Measurements from ENCODE around the gene HP1BP3.

Gene HP1BP3

GRCh38 chr1:20708057-20708456 is 79.0 kb downstream of the HP1BP3 start:
- no peak overlapping the region for H3K4me3 ChIP-seq (ENCODE audit: low read depth, low read length)
- TF ChIP-seq, protein P1, sequence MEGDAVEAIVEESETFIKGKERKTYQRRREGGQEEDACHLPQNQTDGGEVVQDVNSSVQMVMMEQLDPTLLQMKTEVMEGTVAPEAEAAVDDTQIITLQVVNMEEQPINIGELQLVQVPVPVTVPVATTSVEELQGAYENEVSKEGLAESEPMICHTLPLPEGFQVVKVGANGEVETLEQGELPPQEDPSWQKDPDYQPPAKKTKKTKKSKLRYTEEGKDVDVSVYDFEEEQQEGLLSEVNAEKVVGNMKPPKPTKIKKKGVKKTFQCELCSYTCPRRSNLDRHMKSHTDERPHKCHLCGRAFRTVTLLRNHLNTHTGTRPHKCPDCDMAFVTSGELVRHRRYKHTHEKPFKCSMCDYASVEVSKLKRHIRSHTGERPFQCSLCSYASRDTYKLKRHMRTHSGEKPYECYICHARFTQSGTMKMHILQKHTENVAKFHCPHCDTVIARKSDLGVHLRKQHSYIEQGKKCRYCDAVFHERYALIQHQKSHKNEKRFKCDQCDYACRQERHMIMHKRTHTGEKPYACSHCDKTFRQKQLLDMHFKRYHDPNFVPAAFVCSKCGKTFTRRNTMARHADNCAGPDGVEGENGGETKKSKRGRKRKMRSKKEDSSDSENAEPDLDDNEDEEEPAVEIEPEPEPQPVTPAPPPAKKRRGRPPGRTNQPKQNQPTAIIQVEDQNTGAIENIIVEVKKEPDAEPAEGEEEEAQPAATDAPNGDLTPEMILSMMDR (IDR thresholded peaks at IDR 0.05; ENCODE audit: low read depth, low read length) = no peak

- H3K4me3 ChIP-seq (ENCODE audit: low read depth, low read length) = no peak overlapping the region
- TF ChIP-seq, protein P1 (IDR thresholded peaks at IDR 0.05; ENCODE audit: low read depth, low read length) = no peak
These were observed 80.3 kb downstream of the HP1BP3 start for GRCh38 chr1:20706841-20707240.

GRCh38 chr1:20705203-20705755 is 81.8 kb downstream of the HP1BP3 start:
- H3K4me3 ChIP-seq (ENCODE audit: low read depth, low read length) = no peak overlapping the region
- TF ChIP-seq, protein P1 (IDR thresholded peaks at IDR 0.05; ENCODE audit: low read depth, low read length) = no peak

DNA sequence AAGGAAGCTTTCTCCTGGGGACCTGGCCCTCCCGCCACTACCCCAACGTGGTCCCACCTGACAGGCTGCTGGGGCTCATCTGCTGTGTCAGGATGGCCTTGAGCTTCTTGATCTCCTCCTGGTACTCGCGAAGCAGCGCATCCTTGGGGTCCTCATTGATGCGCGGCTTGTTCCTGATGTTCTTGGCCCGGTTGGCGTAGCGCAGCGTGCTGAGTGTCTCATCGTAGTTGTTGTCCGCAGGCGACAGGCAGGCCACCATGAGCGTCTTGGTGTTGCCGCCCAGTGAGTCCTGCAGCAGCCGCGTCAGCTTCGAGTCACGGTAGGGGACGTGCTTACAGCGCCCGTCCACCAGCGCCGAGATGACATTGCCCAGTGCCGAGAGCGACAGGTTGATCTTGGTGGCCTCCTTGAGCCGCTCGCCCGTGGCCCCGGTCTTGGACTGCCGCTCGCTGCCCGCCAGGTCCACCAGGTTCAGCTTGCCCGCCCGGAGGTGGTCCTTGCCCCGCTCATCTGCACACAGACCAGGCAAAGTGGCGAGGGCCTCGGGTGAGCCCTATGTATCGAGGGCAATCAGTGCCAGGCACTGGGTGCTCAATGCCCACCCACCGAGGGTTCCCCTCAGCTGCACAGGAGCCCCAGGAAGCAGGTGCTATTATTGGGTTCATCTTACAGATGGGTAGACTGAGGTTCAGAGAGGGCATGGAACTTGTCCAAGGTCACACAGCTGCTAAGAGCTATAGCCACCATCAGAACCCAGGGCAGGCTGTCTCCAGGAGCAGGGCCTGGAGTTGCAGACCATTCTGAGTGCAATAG is 82.5 kb downstream of the HP1BP3 start:
- H3K4me3 ChIP-seq (ENCODE audit: low read depth, low read length) = no peak overlapping the region
- TF ChIP-seq, protein P1 (IDR thresholded peaks at IDR 0.05; ENCODE audit: low read depth, low read length) = no peak

GRCh38 chr1:20703124-20703756 is 83.9 kb downstream of the HP1BP3 start:
- H3K4me3 ChIP-seq (ENCODE audit: low read depth, low read length) = no peak overlapping the region
- TF ChIP-seq, protein P1 (IDR thresholded peaks at IDR 0.05; ENCODE audit: low read depth, low read length) = no peak

DNA sequence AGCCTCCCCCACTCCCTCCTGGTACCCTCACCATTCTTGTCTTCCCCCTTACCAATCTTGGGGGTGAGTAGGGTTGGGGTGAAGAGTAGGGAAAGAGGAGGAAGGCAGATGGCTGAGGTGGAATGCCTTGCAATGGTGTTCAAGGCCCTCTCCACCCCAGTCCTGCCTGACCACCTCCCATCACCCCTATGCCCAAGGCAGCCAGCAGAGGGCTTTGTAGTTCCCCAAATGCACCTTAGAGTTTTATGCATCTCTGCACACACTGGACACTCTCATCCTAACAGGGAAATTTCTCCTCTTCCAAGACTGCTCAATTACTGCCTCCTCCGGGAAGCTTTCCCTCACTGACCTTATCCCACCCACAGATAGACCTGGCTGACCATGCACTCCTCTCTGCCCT is 84.7 kb downstream of the HP1BP3 start:
- H3K4me3 ChIP-seq (ENCODE audit: low read depth, low read length) = no peak overlapping the region
- TF ChIP-seq, protein P1 (IDR thresholded peaks at IDR 0.05; ENCODE audit: low read depth, low read length) = peak; percentile 53

GRCh38 chr1:20701847-20702246 is 85.3 kb downstream of the HP1BP3 start:
- H3K4me3 ChIP-seq (ENCODE audit: low read depth, low read length) = no peak overlapping the region
- TF ChIP-seq, protein P1 (IDR thresholded peaks at IDR 0.05; ENCODE audit: low read depth, low read length) = no peak
